GM23338 (cell line): ENCODE data around the gene IPO8. TPM values are rescaled to one million over a fixed set of nuclear protein-coding genes. Genes with fewer than 3 reads are reported as not detected.

Experiments used
- ATAC-seq: fragments of 200-7000 bp; cut with Tn5 transposase; 3 replicates; pipeline ENCODE4 v1.9.1; 2020
- DNase-seq: peaks from one replicate; pipeline ENCODE4 v3.0.0-alpha.2; 2015; ENCODE audit warnings: low spot score
- H2AFZ ChIP-seq: fragments of 200-600 bp; sonication (generic); 2 replicates; pipeline ENCODE4 v1.8.0; 2016; ENCODE audit warnings: antibody characterized with exemption, mild to moderate bottlenecking, moderate library complexity
- H3F3A ChIP-seq: fragments of 200-600 bp; sonication (generic); replicated peaks from 2 replicates; pipeline ENCODE4 v1.8.0; 2017; ENCODE audit warnings: antibody characterized with exemption, mixed run types, low read depth
- H3K27ac ChIP-seq: fragments of 200-600 bp; sonication (generic); 2 replicates; pipeline ENCODE4 v1.6.1; 2016; ENCODE audit warnings: low read depth
- H3K27me3 ChIP-seq: fragments of 200-600 bp; sonication (generic); 2 replicates; pipeline ENCODE4 v1.8.0; 2016; ENCODE audit warnings: mild to moderate bottlenecking, mixed run types, moderate library complexity; ENCODE audit not compliant: insufficient read depth
- H3K36me3 ChIP-seq: fragments of 200-600 bp; sonication (generic); 2 replicates; pipeline ENCODE4 v1.8.0; 2016; ENCODE audit warnings: mild to moderate bottlenecking; ENCODE audit not compliant: insufficient read depth
- H3K4me1 ChIP-seq: fragments of 200-600 bp; sonication (generic); 2 replicates; pipeline ENCODE4 v1.8.0; 2016; ENCODE audit warnings: mild to moderate bottlenecking, moderate library complexity; ENCODE audit not compliant: insufficient read depth
- H3K4me2 ChIP-seq: fragments of 200-600 bp; sonication (generic); 2 replicates; pipeline ENCODE4 v1.7.1; 2017; ENCODE audit warnings: mixed run types
- H3K4me3 ChIP-seq: fragments of 200-600 bp; sonication (generic); 2 replicates; pipeline ENCODE4 v1.6.1; 2016; ENCODE audit warnings: mixed run types
- H3K79me2 ChIP-seq: fragments of 200-600 bp; sonication (generic); replicated peaks from 2 replicates; pipeline ENCODE4 v1.8.0; 2017; ENCODE audit warnings: mild to moderate bottlenecking; ENCODE audit not compliant: insufficient read depth
- H3K9me2 ChIP-seq: fragments of 200-600 bp; sonication (generic); 2 replicates; pipeline ENCODE4 v1.8.0; 2017; ENCODE audit not compliant: insufficient read depth
- H4K20me1 ChIP-seq: fragments of 200-600 bp; sonication (generic); replicated peaks from 2 replicates; pipeline ENCODE4 v1.8.0; 2017; ENCODE audit warnings: mild to moderate bottlenecking; ENCODE audit not compliant: insufficient read depth
- H3K27ac Mint-ChIP-seq: 2 replicates; pipeline ENCODE4 v1.8.0; 2020; ENCODE audit warnings: inconsistent platforms, mild to moderate bottlenecking, moderate library complexity, mixed read lengths
- H3K27me3 Mint-ChIP-seq: 3 replicates; pipeline ENCODE4 v1.8.0; 2022; ENCODE audit warnings: low read depth, mild to moderate bottlenecking, moderate library complexity, mixed read lengths, inconsistent platforms; ENCODE audit not compliant: insufficient read depth, poor library complexity
- H3K36me3 Mint-ChIP-seq: 3 replicates; pipeline ENCODE4 v1.8.0; 2021; ENCODE audit warnings: low read depth, mild to moderate bottlenecking, inconsistent platforms, moderate library complexity, mixed read lengths
- H3K4me1 Mint-ChIP-seq: 3 replicates; pipeline ENCODE4 v1.8.0; 2020; ENCODE audit warnings: mild to moderate bottlenecking, inconsistent platforms, mixed read lengths
- H3K4me3 Mint-ChIP-seq: 3 replicates; pipeline ENCODE4 v1.8.0; 2021; ENCODE audit warnings: moderate library complexity, mild to moderate bottlenecking, inconsistent platforms, mixed read lengths
- H3K9me3 Mint-ChIP-seq: 3 replicates; pipeline ENCODE4 v1.8.0; 2020; ENCODE audit warnings: moderate library complexity, mild to moderate bottlenecking, inconsistent platforms, mixed read lengths
- EZH2 ChIP-seq: fragments of 200-600 bp; sonication (generic); IDR thresholded peaks from one replicate; pipeline ENCODE4 v1.8.0; 2017; ENCODE audit warnings: antibody characterized with exemption, mild to moderate bottlenecking, low read depth; ENCODE audit not compliant: unreplicated experiment
- EZH2phosphoT487 ChIP-seq: fragments of 200-600 bp; sonication (generic); IDR thresholded peaks from one replicate; pipeline ENCODE4 v1.8.1; 2018; ENCODE audit warnings: antibody characterized with exemption; ENCODE audit not compliant: unreplicated experiment
- NANOG ChIP-seq: IDR thresholded peaks from 2 replicates; pipeline ENCODE4 v1.6.1; 2016; ENCODE audit warnings: antibody characterized with exemption, borderline replicate concordance
- STAT1 ChIP-seq: IDR thresholded peaks from one replicate; pipeline ENCODE4 v1.6.1; 2016; ENCODE audit warnings: antibody characterized with exemption; ENCODE audit not compliant: unreplicated experiment
- ZNF114 ChIP-seq: fragments of 250-450 bp; sonication (Bioruptor Pico); IDR thresholded peaks from 2 replicates; pipeline ENCODE4 v1.5.0; 2020; ENCODE audit warnings: mild to moderate bottlenecking, moderate library complexity
- ZNF331 ChIP-seq: fragments of 250-450 bp; sonication (Bioruptor Pico); IDR thresholded peaks from 2 replicates; pipeline ENCODE4 v1.5.0; 2020; ENCODE audit warnings: low read depth, mild to moderate bottlenecking, moderate library complexity
- polyA plus RNA-seq: library from polyadenylated mRNA; unstranded; fragments of >200 nt; fragmentation: Nextera tagmentation; extraction: Ambion mirVana; gene quantifications from 2 replicates; pipeline ENCODE4 v1.2.1, GENCODE V29; 2016
- total RNA-seq: library from RNA; depleted of rRNA; stranded (reverse); fragments of >200 nt; shearing (Covaris generic); gene quantifications from 2 replicates; pipeline ENCODE4 v1.2.3, GENCODE V29; 2014
- TF ChIP-seq, protein P1 (sequence below): fragments of 250-450 bp; sonication (Bioruptor Pico); IDR thresholded peaks from 2 replicates; pipeline ENCODE4 v1.5.0; 2020; ENCODE audit warnings: mild to moderate bottlenecking, moderate library complexity
- TF ChIP-seq, protein P2 (sequence below): IDR thresholded peaks from one replicate; pipeline ENCODE4 v1.6.1; 2018; ENCODE audit warnings: antibody characterized with exemption; ENCODE audit not compliant: unreplicated experiment
- TF ChIP-seq, protein P3 (sequence below): IDR thresholded peaks from 2 replicates; pipeline ENCODE4 v1.6.1; 2016; ENCODE audit warnings: antibody characterized with exemption

Gene IPO8
- total and polyA plus RNA-seq, 2 experiments from 2014 or later: 13.4 to 53.6 TPM

DNA sequence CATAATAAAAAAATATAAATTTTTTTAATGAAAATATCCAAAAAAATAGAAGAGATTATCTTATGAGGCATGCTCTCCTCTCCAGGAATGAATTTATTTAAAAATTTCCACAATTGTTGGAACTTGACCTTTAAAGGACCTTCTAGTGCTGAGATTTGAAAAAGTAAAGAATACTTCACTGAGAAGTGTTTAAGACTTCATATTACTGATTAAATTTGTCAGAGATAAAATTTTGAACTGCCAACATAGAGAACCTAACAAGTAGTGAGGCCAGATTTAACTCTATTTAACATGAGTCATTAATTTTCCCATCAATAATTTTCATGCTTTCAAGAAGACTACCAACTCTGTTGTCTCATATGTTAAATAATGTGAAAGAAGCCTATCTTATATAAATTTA lies 44.6 kb upstream of the IPO8 start:
- Histone ChIP-seq H3K36me3 (peaks cover 17% of the 10 kb centered on the region), H4K20me1 (peaks cover 15% of the 10 kb centered on the region; the same call in 1 of the 2 replicates), H3K4me3 (no peak overlapping the region), H2AFZ (no peak overlapping the region), H3K79me2 (peaks cover 84% of the 10 kb centered on the region), H3K27me3 (no peaks in the 10 kb centered on the region), H3K4me1 (no peaks in the 10 kb centered on the region), H3K9me2 (no peaks in the 10 kb centered on the region), H3K4me2 (no peak overlapping the region), H3K27ac (no peak overlapping the region), H3F3A (no peaks in the 10 kb centered on the region)
- Mint-ChIP-seq H3K9me3 (no peaks in the 10 kb centered on the region; the same call in 2 of the 3 replicates), H3K36me3 (peaks cover 33% of the 10 kb centered on the region), H3K4me3 (no peak overlapping the region), H3K4me1 (no peaks in the 10 kb centered on the region), H3K27me3 (no peaks in the 10 kb centered on the region), H3K27ac (no peak overlapping the region)
- DNase-seq (no peak), ATAC-seq (no peak)
- TF ChIP-seq, protein P1, sequence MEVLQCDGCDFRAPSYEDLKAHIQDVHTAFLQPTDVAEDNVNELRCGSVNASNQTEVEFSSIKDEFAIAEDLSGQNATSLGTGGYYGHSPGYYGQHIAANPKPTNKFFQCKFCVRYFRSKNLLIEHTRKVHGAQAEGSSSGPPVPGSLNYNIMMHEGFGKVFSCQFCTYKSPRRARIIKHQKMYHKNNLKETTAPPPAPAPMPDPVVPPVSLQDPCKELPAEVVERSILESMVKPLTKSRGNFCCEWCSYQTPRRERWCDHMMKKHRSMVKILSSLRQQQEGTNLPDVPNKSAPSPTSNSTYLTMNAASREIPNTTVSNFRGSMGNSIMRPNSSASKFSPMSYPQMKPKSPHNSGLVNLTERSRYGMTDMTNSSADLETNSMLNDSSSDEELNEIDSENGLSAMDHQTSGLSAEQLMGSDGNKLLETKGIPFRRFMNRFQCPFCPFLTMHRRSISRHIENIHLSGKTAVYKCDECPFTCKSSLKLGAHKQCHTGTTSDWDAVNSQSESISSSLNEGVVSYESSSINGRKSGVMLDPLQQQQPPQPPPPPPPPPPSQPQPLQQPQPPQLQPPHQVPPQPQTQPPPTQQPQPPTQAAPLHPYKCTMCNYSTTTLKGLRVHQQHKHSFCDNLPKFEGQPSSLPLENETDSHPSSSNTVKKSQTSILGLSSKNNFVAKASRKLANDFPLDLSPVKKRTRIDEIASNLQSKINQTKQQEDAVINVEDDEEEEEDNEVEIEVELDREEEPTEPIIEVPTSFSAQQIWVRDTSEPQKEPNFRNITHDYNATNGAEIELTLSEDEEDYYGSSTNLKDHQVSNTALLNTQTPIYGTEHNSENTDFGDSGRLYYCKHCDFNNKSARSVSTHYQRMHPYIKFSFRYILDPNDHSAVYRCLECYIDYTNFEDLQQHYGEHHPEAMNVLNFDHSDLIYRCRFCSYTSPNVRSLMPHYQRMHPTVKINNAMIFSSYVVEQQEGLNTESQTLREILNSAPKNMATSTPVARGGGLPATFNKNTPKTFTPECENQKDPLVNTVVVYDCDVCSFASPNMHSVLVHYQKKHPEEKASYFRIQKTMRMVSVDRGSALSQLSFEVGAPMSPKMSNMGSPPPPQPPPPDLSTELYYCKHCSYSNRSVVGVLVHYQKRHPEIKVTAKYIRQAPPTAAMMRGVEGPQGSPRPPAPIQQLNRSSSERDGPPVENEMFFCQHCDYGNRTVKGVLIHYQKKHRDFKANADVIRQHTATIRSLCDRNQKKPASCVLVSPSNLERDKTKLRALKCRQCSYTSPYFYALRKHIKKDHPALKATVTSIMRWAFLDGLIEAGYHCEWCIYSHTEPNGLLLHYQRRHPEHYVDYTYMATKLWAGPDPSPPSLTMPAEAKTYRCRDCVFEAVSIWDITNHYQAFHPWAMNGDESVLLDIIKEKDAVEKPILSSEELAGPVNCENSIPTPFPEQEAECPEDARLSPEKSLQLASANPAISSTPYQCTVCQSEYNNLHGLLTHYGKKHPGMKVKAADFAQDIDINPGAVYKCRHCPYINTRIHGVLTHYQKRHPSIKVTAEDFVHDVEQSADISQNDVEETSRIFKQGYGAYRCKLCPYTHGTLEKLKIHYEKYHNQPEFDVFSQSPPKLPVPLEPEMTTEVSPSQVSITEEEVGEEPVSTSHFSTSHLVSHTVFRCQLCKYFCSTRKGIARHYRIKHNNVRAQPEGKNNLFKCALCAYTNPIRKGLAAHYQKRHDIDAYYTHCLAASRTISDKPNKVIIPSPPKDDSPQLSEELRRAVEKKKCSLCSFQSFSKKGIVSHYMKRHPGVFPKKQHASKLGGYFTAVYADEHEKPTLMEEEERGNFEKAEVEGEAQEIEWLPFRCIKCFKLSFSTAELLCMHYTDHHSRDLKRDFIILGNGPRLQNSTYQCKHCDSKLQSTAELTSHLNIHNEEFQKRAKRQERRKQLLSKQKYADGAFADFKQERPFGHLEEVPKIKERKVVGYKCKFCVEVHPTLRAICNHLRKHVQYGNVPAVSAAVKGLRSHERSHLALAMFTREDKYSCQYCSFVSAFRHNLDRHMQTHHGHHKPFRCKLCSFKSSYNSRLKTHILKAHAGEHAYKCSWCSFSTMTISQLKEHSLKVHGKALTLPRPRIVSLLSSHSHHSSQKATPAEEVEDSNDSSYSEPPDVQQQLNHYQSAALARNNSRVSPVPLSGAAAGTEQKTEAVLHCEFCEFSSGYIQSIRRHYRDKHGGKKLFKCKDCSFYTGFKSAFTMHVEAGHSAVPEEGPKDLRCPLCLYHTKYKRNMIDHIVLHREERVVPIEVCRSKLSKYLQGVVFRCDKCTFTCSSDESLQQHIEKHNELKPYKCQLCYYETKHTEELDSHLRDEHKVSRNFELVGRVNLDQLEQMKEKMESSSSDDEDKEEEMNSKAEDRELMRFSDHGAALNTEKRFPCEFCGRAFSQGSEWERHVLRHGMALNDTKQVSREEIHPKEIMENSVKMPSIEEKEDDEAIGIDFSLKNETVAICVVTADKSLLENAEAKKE (CRISPR knock-in tag): no peak
- TF ChIP-seq, protein P2, sequence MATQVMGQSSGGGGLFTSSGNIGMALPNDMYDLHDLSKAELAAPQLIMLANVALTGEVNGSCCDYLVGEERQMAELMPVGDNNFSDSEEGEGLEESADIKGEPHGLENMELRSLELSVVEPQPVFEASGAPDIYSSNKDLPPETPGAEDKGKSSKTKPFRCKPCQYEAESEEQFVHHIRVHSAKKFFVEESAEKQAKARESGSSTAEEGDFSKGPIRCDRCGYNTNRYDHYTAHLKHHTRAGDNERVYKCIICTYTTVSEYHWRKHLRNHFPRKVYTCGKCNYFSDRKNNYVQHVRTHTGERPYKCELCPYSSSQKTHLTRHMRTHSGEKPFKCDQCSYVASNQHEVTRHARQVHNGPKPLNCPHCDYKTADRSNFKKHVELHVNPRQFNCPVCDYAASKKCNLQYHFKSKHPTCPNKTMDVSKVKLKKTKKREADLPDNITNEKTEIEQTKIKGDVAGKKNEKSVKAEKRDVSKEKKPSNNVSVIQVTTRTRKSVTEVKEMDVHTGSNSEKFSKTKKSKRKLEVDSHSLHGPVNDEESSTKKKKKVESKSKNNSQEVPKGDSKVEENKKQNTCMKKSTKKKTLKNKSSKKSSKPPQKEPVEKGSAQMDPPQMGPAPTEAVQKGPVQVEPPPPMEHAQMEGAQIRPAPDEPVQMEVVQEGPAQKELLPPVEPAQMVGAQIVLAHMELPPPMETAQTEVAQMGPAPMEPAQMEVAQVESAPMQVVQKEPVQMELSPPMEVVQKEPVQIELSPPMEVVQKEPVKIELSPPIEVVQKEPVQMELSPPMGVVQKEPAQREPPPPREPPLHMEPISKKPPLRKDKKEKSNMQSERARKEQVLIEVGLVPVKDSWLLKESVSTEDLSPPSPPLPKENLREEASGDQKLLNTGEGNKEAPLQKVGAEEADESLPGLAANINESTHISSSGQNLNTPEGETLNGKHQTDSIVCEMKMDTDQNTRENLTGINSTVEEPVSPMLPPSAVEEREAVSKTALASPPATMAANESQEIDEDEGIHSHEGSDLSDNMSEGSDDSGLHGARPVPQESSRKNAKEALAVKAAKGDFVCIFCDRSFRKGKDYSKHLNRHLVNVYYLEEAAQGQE: no peak
- TF ChIP-seq, protein P3, sequence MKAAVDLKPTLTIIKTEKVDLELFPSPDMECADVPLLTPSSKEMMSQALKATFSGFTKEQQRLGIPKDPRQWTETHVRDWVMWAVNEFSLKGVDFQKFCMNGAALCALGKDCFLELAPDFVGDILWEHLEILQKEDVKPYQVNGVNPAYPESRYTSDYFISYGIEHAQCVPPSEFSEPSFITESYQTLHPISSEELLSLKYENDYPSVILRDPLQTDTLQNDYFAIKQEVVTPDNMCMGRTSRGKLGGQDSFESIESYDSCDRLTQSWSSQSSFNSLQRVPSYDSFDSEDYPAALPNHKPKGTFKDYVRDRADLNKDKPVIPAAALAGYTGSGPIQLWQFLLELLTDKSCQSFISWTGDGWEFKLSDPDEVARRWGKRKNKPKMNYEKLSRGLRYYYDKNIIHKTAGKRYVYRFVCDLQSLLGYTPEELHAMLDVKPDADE: no peak
- TF ChIP-seq STAT1 (no peak), ZNF331 (CRISPR knock-in tag) (no peak), NANOG (no peak), EZH2phosphoT487 (no peak), ZNF114 (CRISPR knock-in tag) (no peak), EZH2 (no peak)
